ENCODE measurements around the gene HOXD11.

GRCh38 chr2:176111846-176112374 is 4.8 kb downstream of the HOXD11 start:
- no peak for TF ChIP-seq POLR2AphosphoS5 (IDR thresholded peaks at IDR 0.05; ENCODE audit: borderline replicate concordance, low read depth, low read length)
- no peak for TF ChIP-seq EZH2 (IDR thresholded peaks at IDR 0.05)
